B cell (primary cell): ENCODE data around the gene CCDC97. TPM values are rescaled to one million over a fixed set of nuclear protein-coding genes. Genes with fewer than 3 reads are reported as not detected.
A peak's percentile ranks its signal among the peaks of the same experiment; 100 is the strongest.

Source experiments
- ATAC-seq: fragments of 200-7000 bp; cut with Tn5 transposase; one replicate; pipeline ENCODE4 v1.10.0; 2021; ENCODE audit warnings: low read depth, mild to moderate bottlenecking, moderate number of reproducible peaks, moderate library complexity
- CTCF ChIA-PET: fragments of 350-600 bp; sonication (Branson Sonifier 250); formaldehyde crosslinking; loops from one replicate; lab custom pipeline; 2021; ENCODE audit warnings: antibody characterized with exemption, inconsistent platforms; lab: Charles Lee
- POLR2A ChIA-PET: fragments of 350-600 bp; sonication (Branson Sonifier 250); formaldehyde crosslinking; loops from one replicate; lab custom pipeline; 2021; ENCODE audit warnings: antibody characterized with exemption; lab: Charles Lee
- DNase-seq: peaks from one replicate; pipeline ENCODE4 v3.0.0; 2013
- H2AFZ ChIP-seq: 2 replicates; pipeline ENCODE4 v1.6.1; 2012; ENCODE audit warnings: mild to moderate bottlenecking, low read depth, low read length; ENCODE audit not compliant: insufficient read depth, poor library complexity, severe bottlenecking
- H3K27ac ChIP-seq, 2 donors: 1 replicate in 1 of 2; 2 replicates in 1 of 2; pipeline ENCODE4 v1.5.1; 2012 to 2013; ENCODE audit warnings: low read length in 2 of 2, mild to moderate bottlenecking in 2 of 2, moderate library complexity in 1 of 2
- H3K27me3 ChIP-seq, 4 experiments: fragments of 200-600 bp in 1 of 4; sonication (generic) in 1 of 4; replicated peaks in 1 of 4; 1 replicate in 2 of 4; 2 replicates in 2 of 4; pipeline versions ENCODE4 v1.6.1 to v1.7.0; 2013 to 2016; ENCODE audit warnings: low read length in 3 of 4, mild to moderate bottlenecking in 2 of 4, mixed read lengths in 1 of 4, moderate library complexity in 1 of 4; ENCODE audit not compliant: insufficient read depth in 4 of 4, control insufficient read depth in 3 of 4; ENCODE audit errors: control extremely low read depth in 1 of 4
- H3K36me3 ChIP-seq, 2 experiments: replicated peaks in 1 of 2; 1 replicate in 1 of 2; 2 replicates in 1 of 2; pipeline versions ENCODE4 v1.6.1 to v1.7.1; 2013; ENCODE audit warnings: low read length in 1 of 2; ENCODE audit not compliant: insufficient read depth in 2 of 2, control insufficient read depth in 1 of 2; ENCODE audit errors: control extremely low read depth in 1 of 2, extremely low read depth in 1 of 2
- H3K4me1 ChIP-seq, 2 donors: fragments of 200-600 bp in 1 of 2; sonication (generic) in 1 of 2; 1 replicate in 1 of 2; 2 replicates in 1 of 2; pipeline versions ENCODE4 v1.5.1 to v1.6.1; 2013 to 2017; ENCODE audit warnings: low read length in 2 of 2; ENCODE audit not compliant: control insufficient read depth in 2 of 2, insufficient read depth in 2 of 2
- H3K4me2 ChIP-seq: replicated peaks from 2 replicates; pipeline ENCODE3; 2012; ENCODE audit warnings: mild to moderate bottlenecking, low read depth, low read length; ENCODE audit not compliant: poor library complexity, severe bottlenecking
- H3K4me3 ChIP-seq, 5 experiments: fragments of 200-600 bp in 1 of 5; sonication (generic) in 1 of 5; 1 replicate in 3 of 5; 2 replicates in 2 of 5; pipeline versions ENCODE4 v1.5.1 to v1.7.0; 2011 to 2016; ENCODE audit warnings: low read length in 4 of 5, mild to moderate bottlenecking in 4 of 5, low read depth in 2 of 5, control low read depth in 1 of 5, moderate library complexity in 1 of 5; ENCODE audit not compliant: insufficient read depth in 1 of 5; ENCODE audit errors: control extremely low read depth in 1 of 5, extremely low read depth in 1 of 5
- H3K79me2 ChIP-seq: fragments of 200-600 bp; sonication (generic); one replicate; pipeline ENCODE4 v1.6.0; 2016; ENCODE audit warnings: low read length; ENCODE audit not compliant: control insufficient read depth, insufficient read depth
- H3K9ac ChIP-seq: fragments of 200-600 bp; sonication (generic); 2 replicates; pipeline ENCODE4 v1.6.1; 2017; ENCODE audit warnings: mild to moderate bottlenecking, low read length, moderate library complexity
- H3K9me3 ChIP-seq, 3 donors: one replicate each; pipeline versions ENCODE4 v1.6.1 to v1.7.1; 2013; ENCODE audit warnings: low read length in 2 of 3; ENCODE audit not compliant: control insufficient read depth in 2 of 3, insufficient read depth in 1 of 3; ENCODE audit errors: control extremely low read depth in 1 of 3
- H4K20me1 ChIP-seq: 2 replicates; pipeline ENCODE4 v1.6.0; 2012; ENCODE audit warnings: mild to moderate bottlenecking, low read length; ENCODE audit not compliant: insufficient read depth, control insufficient read depth, poor library complexity, severe bottlenecking
- H3K27ac Mint-ChIP-seq: one replicate; pipeline ENCODE4 v1.8.0; 2021; ENCODE audit warnings: mixed read lengths
- H3K27me3 Mint-ChIP-seq: one replicate; pipeline ENCODE4 v1.8.0; 2021; ENCODE audit warnings: mixed read lengths
- H3K4me1 Mint-ChIP-seq: one replicate; pipeline ENCODE4 v1.8.0; 2021; ENCODE audit warnings: mixed read lengths
- H3K4me3 Mint-ChIP-seq: one replicate; pipeline ENCODE4 v1.8.0; 2021; ENCODE audit warnings: mixed read lengths
- H3K9me3 Mint-ChIP-seq: one replicate; pipeline ENCODE4 v1.8.0; 2022; ENCODE audit warnings: mixed read lengths; ENCODE audit not compliant: insufficient read depth
- CTCF ChIP-seq: fragments of 200-600 bp; IDR thresholded peaks from one replicate; pipeline ENCODE4 v1.8.0; 2022; ENCODE audit warnings: antibody characterized with exemption, mild to moderate bottlenecking
- EZH2 ChIP-seq: IDR thresholded peaks from 2 replicates; pipeline ENCODE4 v1.6.1; 2012; ENCODE audit warnings: borderline replicate concordance, low read depth, mild to moderate bottlenecking, moderate library complexity, low read length; ENCODE audit not compliant: insufficient read depth, poor library complexity, severe bottlenecking
- WGBS: methylation state at CpG from one replicate; pipeline ENCODE4 v1.1.5; 2013; ENCODE audit warnings: missing lambda C conversion rate; ENCODE audit not compliant: insufficient coverage; 5-methylcytosine and 5-hydroxymethylcytosine counted together
- intact Hi-C: fragments of 100-400 bp; cut with micrococcal nuclease; formaldehyde crosslinking; loops from one replicate; pipeline ENCODE4 v1.10.0; 2022
- polyA plus RNA-seq: library from polyadenylated mRNA; depleted of rRNA; stranded (reverse); fragments of >200 nt; gene quantifications from 2 replicates; pipeline ENCODE4 v1.2.3, GENCODE V29; 2012
- total RNA-seq, 2 donors: library from RNA; stranded (reverse); fragments of 120-200 nt in 1 of 2; gene quantifications; 1 replicate in 1 of 2; 2 replicates in 1 of 2; pipeline versions ENCODE4 v1.2.3 to v1.2.4, GENCODE V29; 2013 to 2022

CCDC97 gene
- total and polyA plus RNA-seq, 2 donors (not counting 1 experiment from before 2014, with no cell fraction given): 16.3 to 68.3 TPM

GRCh38 chr19:41264581-41265394 is 45.2 kb upstream of the CCDC97 start:
- H3K4me1 Mint-ChIP-seq: peaks cover 36% of the 10 kb centered on the region
- CTCF ChIA-PET: interaction anchor here (0.9 to 7.9 kb wide), 13 partner anchors 28 to 305 kb away, joined by 3 to 67 read pairs (median 7); partner anchors contain the start of genes B9D2 and CCDC97
- H3K9ac ChIP-seq: peak overlapping the region; percentile 94
- ATAC-seq (no peak), DNase-seq (no peak)
- H3K9me3 ChIP-seq: no peaks in the 10 kb centered on the region
- H3K27me3 ChIP-seq: no peaks in the 10 kb centered on the region
- POLR2A ChIA-PET: interaction anchor here (0.5 to 3.7 kb wide), 19 partner anchors 24 to 694 kb away, joined by 3 to 46 read pairs (median 5); partner anchors contain the start of genes B9D2, CCDC97, RAB4B and RPS19
- H3K4me2 ChIP-seq: peak overlapping the region; percentile 95
- no peaks in the 10 kb centered on the region for H3K9me3 Mint-ChIP-seq
- peak overlapping the region; percentile 43 to 95 (median 87) for H3K4me3 ChIP-seq
- no peaks in the 10 kb centered on the region for H3K27me3 Mint-ChIP-seq
- no peak for TF ChIP-seq EZH2
- no peak for TF ChIP-seq CTCF
- peak overlapping the region; percentile 100 for H3K27ac Mint-ChIP-seq
- peaks cover 24 to 38% of the 10 kb centered on the region in 2 donors for H3K4me1 ChIP-seq
- H3K4me3 Mint-ChIP-seq: peak overlapping the region; percentile 98
- peaks cover 55% of the 10 kb centered on the region for H3K79me2 ChIP-seq
- intact Hi-C loops: loop anchor here (1.0 to 10.0 kb wide), 12 partner anchors 33 to 1922 kb away; partner anchors contain the start of genes ACTMAP, AKT2, BCKDHA and BLVRB
- H3K36me3 ChIP-seq: peaks cover 0 to 30% of the 10 kb centered on the region in 2 experiments
- H3K27ac ChIP-seq: peak overlapping the region; percentile 96 to 97
- H4K20me1 ChIP-seq: peaks cover 33% of the 10 kb centered on the region
- under 1% methylated on average over 75 of the region's 75 CpGs for WGBS
- H2AFZ ChIP-seq: peak overlapping the region; percentile 81
